ENCODE data around the gene ZGPAT. TPM values are rescaled to one million over a fixed set of nuclear protein-coding genes. Genes with fewer than 3 reads are reported as not detected.
A peak's percentile ranks its signal among the peaks of the same experiment; 100 is the strongest.

The ZGPAT gene
- total RNA-seq, 1 experiment from 2014 or later, result 35.8 TPM

GRCh38 chr20:63678667-63679465 lies 29.0 kb upstream of the ZGPAT start:
- H3K4me3 ChIP-seq (ENCODE audit: low read depth in 2 of 2, low read length in 2 of 2), result no peak overlapping the region
- H3K36me3 ChIP-seq (ENCODE audit: control insufficient read depth, insufficient read depth, low read length), result no peaks in the 10 kb centered on the region; the same call in 1 of the 2 replicates
- ChIA-PET POLR2A (no interaction called here), CTCF (no interaction called here)
- no peak overlapping the region for H3K27ac ChIP-seq (ENCODE audit: low read length)
- H3K9me3 ChIP-seq (ENCODE audit: control insufficient read depth, insufficient read depth, low read depth, low read length), result no peaks in the 10 kb centered on the region
- TF ChIP-seq SIN3A (IDR thresholded peaks at IDR 0.05; ENCODE audit: borderline replicate concordance, insufficient read depth, low read depth, low read length) (no peak), TCF7L2 (IDR thresholded peaks at IDR 0.05; ENCODE audit: low read depth, low read length) (no peak), REST (IDR thresholded peaks at IDR 0.05; ENCODE audit: insufficient read depth in 1 of 2, low read depth in 2 of 2, low read length in 1 of 2) (no peak), POLR2AphosphoS5 (IDR thresholded peaks at IDR 0.05; ENCODE audit: low read depth, low read length) (no peak)
- in situ Hi-C loops (cut with HindIII; ENCODE audit: low pct_unique_long_range_greater_than_20kb, low sequenced_read_pairs) (no loop called here), intact Hi-C loops (cut with micrococcal nuclease; ENCODE audit: unreplicated experiment) (no loop called here)
- H3K27me3 ChIP-seq (ENCODE audit: control insufficient read depth, insufficient read depth, low read length), result no peaks in the 10 kb centered on the region
- DNase-seq (ENCODE audit: low read depth, low spot score) (no peak), ATAC-seq (no peak)
- H3K4me1 ChIP-seq (ENCODE audit: control insufficient read depth, insufficient read depth, low read length), result peaks cover 23% of the 10 kb centered on the region
- no TSS peak for BruUV-seq (replicated peaks)

GRCh38 chr20:63679799-63680305 lies 28.0 kb upstream of the ZGPAT start:
- CTCF ChIA-PET, result no interaction called here
- Histone ChIP-seq H3K9me3 (ENCODE audit: control insufficient read depth, insufficient read depth, low read depth, low read length) (no peaks in the 10 kb centered on the region), H3K27ac (ENCODE audit: low read length) (peak overlapping the region; percentile 26; the same call in 1 of the 2 replicates), H3K4me3 (ENCODE audit: low read depth in 2 of 2, low read length in 2 of 2) (no peak overlapping the region), H3K36me3 (ENCODE audit: control insufficient read depth, insufficient read depth, low read length) (no peaks in the 10 kb centered on the region; the same call in 1 of the 2 replicates), H3K27me3 (ENCODE audit: control insufficient read depth, insufficient read depth, low read length) (no peaks in the 10 kb centered on the region), H3K4me1 (ENCODE audit: control insufficient read depth, insufficient read depth, low read length) (peaks cover 23% of the 10 kb centered on the region)
- intact Hi-C loops (cut with micrococcal nuclease; ENCODE audit: unreplicated experiment) (no loop called here), in situ Hi-C loops (cut with HindIII; ENCODE audit: low pct_unique_long_range_greater_than_20kb, low sequenced_read_pairs) (no loop called here)
- ATAC-seq, result no peak
- no peak for TF ChIP-seq POLR2AphosphoS5 (IDR thresholded peaks at IDR 0.05; ENCODE audit: low read depth, low read length)
- TF ChIP-seq SIN3A (IDR thresholded peaks at IDR 0.05; ENCODE audit: borderline replicate concordance, insufficient read depth, low read depth, low read length), result no peak
- TF ChIP-seq TCF7L2 (IDR thresholded peaks at IDR 0.05; ENCODE audit: low read depth, low read length), result no peak
- TF ChIP-seq CTCF (IDR thresholded peaks at IDR 0.05), result no peak
- TF ChIP-seq REST (IDR thresholded peaks at IDR 0.05; ENCODE audit: insufficient read depth in 1 of 2, low read depth in 2 of 2, low read length in 1 of 2), result no peak
- POLR2A ChIA-PET, result no interaction called here
- DNase-seq (ENCODE audit: low read depth, low spot score), result no peak
- no TSS peak for BruUV-seq (replicated peaks)

Measured in Panc1 (cell line).